Central memory CD8-positive, alpha-beta T cell (primary cell): ENCODE measurements around the gene SEMA5B.

Source experiments
- ATAC-seq: fragments of 150-1000 bp; cut with Tn5 transposase; replicated peaks from 2 replicates; pipeline ENCODE4 v1.10.0; 2022; ENCODE audit warnings: mild to moderate bottlenecking, moderate FRiP score, moderate number of reproducible peaks; ENCODE audit not compliant: poor library complexity, severe bottlenecking; ENCODE audit errors: extremely low read depth
- DNase-seq, 2 donors: peaks; one replicate each; pipeline ENCODE4 v3.0.0; 2021; ENCODE audit warnings: low spot score in 2 of 2
- H3K27ac Mint-ChIP-seq: one replicate; pipeline ENCODE4 v1.8.0; 2022; ENCODE audit warnings: low read depth, mild to moderate bottlenecking, moderate library complexity, mixed read lengths
- H3K27me3 Mint-ChIP-seq: one replicate; pipeline ENCODE4 v1.8.0; 2022; ENCODE audit warnings: mixed read lengths
- H3K36me3 Mint-ChIP-seq: one replicate; pipeline ENCODE4 v1.8.0; 2022; ENCODE audit warnings: mild to moderate bottlenecking, moderate library complexity, mixed read lengths; ENCODE audit not compliant: insufficient read depth
- H3K4me1 Mint-ChIP-seq: one replicate; pipeline ENCODE4 v1.8.0; 2022; ENCODE audit warnings: mixed read lengths
- H3K4me3 Mint-ChIP-seq: one replicate; pipeline ENCODE4 v1.8.0; 2022; ENCODE audit warnings: mild to moderate bottlenecking, moderate library complexity, mixed read lengths
- H3K9me3 Mint-ChIP-seq: one replicate; pipeline ENCODE4 v1.8.0; 2022; ENCODE audit warnings: mixed read lengths

SEMA5B gene

DNA sequence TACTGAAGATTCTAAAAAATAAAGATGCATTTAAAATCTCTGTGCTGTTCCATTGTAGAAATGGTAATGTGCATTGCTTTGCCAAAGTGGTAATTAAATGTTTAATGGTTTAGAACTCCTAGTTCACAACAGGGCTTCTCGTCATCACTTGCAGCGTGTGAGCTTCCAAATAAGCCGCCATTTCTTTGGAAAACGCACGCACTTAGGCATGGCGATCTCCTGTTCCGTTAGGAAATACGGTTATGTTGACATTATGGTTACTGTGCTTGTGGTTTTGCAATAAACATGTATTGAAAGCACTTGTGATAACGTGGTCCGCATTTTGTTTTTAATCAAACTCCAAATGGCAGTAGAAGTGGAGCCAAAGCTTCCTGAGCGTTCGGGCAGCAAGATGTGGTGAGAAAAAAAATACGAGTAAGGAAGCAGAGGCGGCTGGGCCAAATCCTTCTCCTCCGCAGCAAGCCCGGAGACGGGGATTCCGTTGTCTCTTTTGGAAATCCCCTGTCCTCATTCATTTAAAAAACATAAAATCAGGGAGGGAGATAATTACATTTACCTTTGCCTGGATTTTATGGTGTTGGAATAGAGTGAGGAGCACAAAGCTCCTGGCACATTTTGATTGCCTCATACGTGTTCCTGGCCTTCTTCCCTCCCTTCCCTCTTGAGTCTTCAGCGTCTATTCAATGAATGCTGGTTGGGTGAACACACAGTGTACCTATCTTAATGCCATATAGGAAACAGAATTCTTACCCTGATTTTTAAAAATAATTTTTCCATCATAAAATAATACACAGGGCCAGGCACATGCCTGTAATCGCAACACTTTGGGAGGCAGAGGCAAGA lies 135.2 kb downstream of the SEMA5B start:
- Mint-ChIP-seq H3K4me1 (peaks cover 16% of the 10 kb centered on the region), H3K27ac (no peak overlapping the region), H3K4me3 (no peak overlapping the region), H3K36me3 (no peaks in the 10 kb centered on the region), H3K9me3 (no peaks in the 10 kb centered on the region), H3K27me3 (peaks cover 7% of the 10 kb centered on the region)
- ATAC-seq = no peak
- DNase-seq = no peak

- ATAC-seq = no peak
- DNase-seq = no peak
Measured at GRCh38 chr3:122890720-122891220, 136.8 kb downstream of the SEMA5B start.

DNA sequence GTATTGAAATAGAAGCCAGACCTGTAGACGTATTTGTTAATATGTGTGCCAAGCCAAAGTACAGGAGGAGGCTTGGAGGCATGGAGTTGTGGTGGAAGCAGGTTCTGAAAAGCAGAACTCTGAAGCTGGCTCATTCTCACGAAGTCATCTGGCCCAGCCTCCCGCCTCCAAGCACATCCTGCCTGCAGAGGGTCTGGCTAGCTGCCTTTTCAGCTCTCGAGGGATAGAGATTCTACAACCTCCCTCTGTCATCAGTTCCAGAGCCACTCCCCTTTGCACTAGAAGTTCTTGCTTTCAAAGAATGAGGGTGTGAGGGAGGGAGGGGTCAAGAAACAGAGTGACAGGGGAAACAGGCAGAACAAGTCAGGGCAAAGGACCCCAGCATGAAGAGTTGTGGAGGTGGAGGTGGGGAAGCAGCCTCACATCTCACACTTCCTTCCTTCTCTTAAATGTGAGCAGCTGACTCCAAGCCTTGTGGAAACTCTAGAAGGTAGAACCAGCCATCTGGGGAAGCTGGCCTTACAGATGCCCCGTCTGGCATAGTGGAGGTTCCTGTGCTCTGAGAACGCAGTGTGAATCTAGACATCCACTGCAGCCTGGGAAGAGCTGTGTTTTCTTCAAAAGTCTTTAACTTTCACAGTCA lies 137.4 kb downstream of the SEMA5B start:
- Mint-ChIP-seq H3K4me1 (peaks cover 16% of the 10 kb centered on the region), H3K36me3 (no peaks in the 10 kb centered on the region), H3K27ac (no peak overlapping the region), H3K4me3 (no peak overlapping the region), H3K27me3 (no peaks in the 10 kb centered on the region), H3K9me3 (no peaks in the 10 kb centered on the region)
- no peak for DNase-seq
- ATAC-seq = no peak

More at GRCh38 chr3:122890720-122891220, 136.8 kb downstream of the SEMA5B start:
- Mint-ChIP-seq H3K27me3 (no peaks in the 10 kb centered on the region), H3K9me3 (no peaks in the 10 kb centered on the region), H3K36me3 (no peaks in the 10 kb centered on the region), H3K4me1 (peaks cover 16% of the 10 kb centered on the region), H3K4me3 (no peak overlapping the region), H3K27ac (no peak overlapping the region)

GRCh38 chr3:122886946-122887345 lies 140.6 kb downstream of the SEMA5B start:
- H3K27ac Mint-ChIP-seq = no peak overlapping the region
- H3K27me3 Mint-ChIP-seq = no peaks in the 10 kb centered on the region

GRCh38 chr3:122886251-122886650 lies 141.3 kb downstream of the SEMA5B start:
- ATAC-seq = no peak
- Mint-ChIP-seq H3K36me3 (peaks cover 4% of the 10 kb centered on the region), H3K9me3 (no peaks in the 10 kb centered on the region), H3K4me3 (no peak overlapping the region), H3K27ac (no peak overlapping the region), H3K4me1 (peaks cover 5% of the 10 kb centered on the region), H3K27me3 (no peaks in the 10 kb centered on the region)
- no peak for DNase-seq

More at GRCh38 chr3:122886946-122887345, 140.6 kb downstream of the SEMA5B start:
- no peak for ATAC-seq
- no peak for DNase-seq
- Mint-ChIP-seq H3K36me3 (peaks cover 4% of the 10 kb centered on the region), H3K4me1 (peaks cover 5% of the 10 kb centered on the region), H3K4me3 (no peak overlapping the region), H3K9me3 (no peaks in the 10 kb centered on the region)

DNA sequence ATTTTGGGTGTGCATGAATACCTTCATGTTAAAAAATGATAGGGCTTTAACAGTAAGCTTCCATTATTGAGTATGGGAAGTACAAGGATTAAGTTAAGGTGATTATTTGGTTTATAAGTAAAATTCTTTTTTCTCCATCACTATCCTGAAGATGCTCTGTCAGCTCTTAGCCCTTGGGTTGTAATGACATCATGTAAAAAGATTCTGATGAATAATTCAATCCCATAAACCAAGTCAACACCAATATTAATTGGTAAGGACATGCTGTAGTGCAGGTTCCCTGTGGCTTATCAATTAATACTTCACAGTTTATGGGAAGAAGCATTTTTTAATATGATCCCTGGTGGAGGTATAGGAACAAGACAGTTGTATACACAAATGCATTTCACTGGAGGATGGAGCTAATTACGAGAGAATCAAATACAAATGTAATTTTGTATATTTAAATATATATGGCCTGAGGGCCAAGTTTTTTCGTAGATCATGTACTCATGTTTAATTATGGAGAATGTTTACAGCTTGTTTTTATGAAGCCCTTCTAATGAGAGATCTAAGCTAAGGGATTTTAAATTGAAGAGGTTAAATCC lies 145.1 kb downstream of the SEMA5B start:
- no peak for ATAC-seq
- Mint-ChIP-seq H3K27ac (no peak overlapping the region), H3K27me3 (no peaks in the 10 kb centered on the region), H3K9me3 (no peaks in the 10 kb centered on the region), H3K36me3 (peaks cover 8% of the 10 kb centered on the region), H3K4me3 (no peak overlapping the region), H3K4me1 (no peaks in the 10 kb centered on the region)
- DNase-seq = no peak

DNA sequence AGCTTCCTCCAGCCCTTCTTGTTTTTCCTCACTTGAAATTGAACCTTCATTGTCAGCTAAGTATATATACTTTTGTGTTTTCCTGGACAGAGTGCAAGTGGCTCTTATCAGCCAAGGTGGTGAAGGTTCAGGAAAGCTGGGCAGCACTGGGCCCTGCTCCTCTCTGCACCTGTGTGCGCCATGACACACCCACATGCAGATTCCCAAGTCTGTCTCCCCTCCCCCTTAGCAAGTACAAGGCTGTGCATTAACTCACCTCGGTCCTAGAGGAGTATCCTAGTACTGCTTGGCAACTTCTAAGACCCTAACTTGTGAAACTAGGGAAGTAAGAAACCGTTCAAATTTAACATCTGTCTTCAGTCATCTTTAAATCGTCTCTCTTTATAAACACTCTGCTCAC lies 146.9 kb downstream of the SEMA5B start:
- no peak for ATAC-seq
- no peak for DNase-seq
- Mint-ChIP-seq H3K9me3 (no peaks in the 10 kb centered on the region), H3K4me3 (no peak overlapping the region), H3K27me3 (no peaks in the 10 kb centered on the region), H3K27ac (no peak overlapping the region), H3K36me3 (peaks cover 8% of the 10 kb centered on the region), H3K4me1 (peaks cover 8% of the 10 kb centered on the region)

- Mint-ChIP-seq H3K27me3 (no peaks in the 10 kb centered on the region), H3K27ac (no peak overlapping the region), H3K9me3 (no peaks in the 10 kb centered on the region), H3K4me1 (peaks cover 11% of the 10 kb centered on the region), H3K36me3 (peaks cover 10% of the 10 kb centered on the region), H3K4me3 (no peak overlapping the region)
- no peak for DNase-seq
- ATAC-seq = no peak
Measured at GRCh38 chr3:122880173-122880572, 147.4 kb downstream of the SEMA5B start.

DNA sequence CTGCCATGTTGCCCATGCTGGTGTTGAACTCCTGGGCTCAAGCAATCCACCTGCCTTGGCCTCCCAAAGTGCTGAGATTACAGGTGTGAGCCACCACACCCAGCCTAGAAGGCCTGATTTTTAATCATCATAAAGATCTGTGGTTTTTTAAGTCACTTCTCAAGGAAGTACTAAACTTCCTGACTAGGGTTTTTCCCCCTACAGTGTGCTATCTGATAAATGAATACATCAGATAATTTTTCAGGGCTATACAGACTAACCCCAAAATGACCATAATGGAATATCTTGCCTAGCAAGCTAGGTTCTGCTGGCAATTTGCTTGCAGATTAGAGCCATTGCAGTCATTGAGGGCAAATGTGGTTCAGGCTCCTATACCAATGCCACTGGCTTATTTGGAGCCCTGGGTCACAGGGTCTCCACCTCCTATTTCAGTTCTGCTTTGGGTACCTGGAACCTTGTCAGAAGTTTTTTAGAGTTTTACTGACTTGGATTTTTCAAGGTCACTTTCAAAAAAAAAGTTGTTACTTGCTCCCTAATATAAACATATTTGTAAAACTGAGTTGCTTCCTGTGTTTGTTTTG lies 151.9 kb downstream of the SEMA5B start:
- Mint-ChIP-seq H3K36me3 (peaks cover 17% of the 10 kb centered on the region), H3K4me3 (no peak overlapping the region), H3K4me1 (peaks cover 15% of the 10 kb centered on the region), H3K9me3 (no peaks in the 10 kb centered on the region), H3K27me3 (no peaks in the 10 kb centered on the region), H3K27ac (no peak overlapping the region)
- no peak for ATAC-seq
- DNase-seq = no peak

- ATAC-seq (no peak), DNase-seq (no peak)
- H3K27me3 Mint-ChIP-seq = no peaks in the 10 kb centered on the region
- H3K27ac Mint-ChIP-seq = no peak overlapping the region
- no peak overlapping the region for H3K4me3 Mint-ChIP-seq
- peaks cover 16% of the 10 kb centered on the region for H3K36me3 Mint-ChIP-seq
- no peaks in the 10 kb centered on the region for H3K9me3 Mint-ChIP-seq
- peaks cover 15% of the 10 kb centered on the region for H3K4me1 Mint-ChIP-seq
Measured at GRCh38 chr3:122873741-122874515, 153.6 kb downstream of the SEMA5B start.

GRCh38 chr3:122868322-122868721 lies 159.2 kb downstream of the SEMA5B start:
- no peaks in the 10 kb centered on the region for H3K9me3 Mint-ChIP-seq
- H3K36me3 Mint-ChIP-seq = peaks cover 9% of the 10 kb centered on the region
- no peak for DNase-seq
- no peaks in the 10 kb centered on the region for H3K27me3 Mint-ChIP-seq
- no peaks in the 10 kb centered on the region for H3K4me1 Mint-ChIP-seq
- H3K27ac Mint-ChIP-seq = no peak overlapping the region
- ATAC-seq = no peak
- H3K4me3 Mint-ChIP-seq = no peak overlapping the region

DNA sequence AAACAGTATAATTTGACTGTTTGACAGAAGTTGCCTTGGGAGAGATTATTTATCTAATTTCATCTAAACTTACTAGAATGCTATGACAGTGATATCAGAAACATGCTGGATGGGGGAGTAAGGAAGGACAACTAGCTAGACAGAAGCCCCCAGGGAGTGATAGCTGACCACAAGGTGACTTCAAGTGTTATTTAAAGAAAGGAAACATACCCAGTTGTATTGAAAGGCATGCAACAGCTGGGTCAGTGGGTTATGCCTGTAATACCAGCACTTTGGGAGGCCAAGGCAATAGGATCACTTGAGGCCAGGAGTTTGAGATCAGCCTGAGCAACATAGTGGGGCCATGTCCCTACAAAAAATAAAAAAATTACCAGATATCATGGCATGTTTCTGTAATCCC lies 163.1 kb downstream of the SEMA5B start:
- Mint-ChIP-seq H3K27ac (no peak overlapping the region), H3K4me1 (no peaks in the 10 kb centered on the region), H3K9me3 (no peaks in the 10 kb centered on the region), H3K27me3 (no peaks in the 10 kb centered on the region), H3K4me3 (no peak overlapping the region), H3K36me3 (peaks cover 8% of the 10 kb centered on the region)
- ATAC-seq (no peak), DNase-seq (no peak)
